Smooth muscle cell (in vitro differentiated cells): ENCODE results near the gene RASGRF1. TPM values are rescaled to one million over a fixed set of nuclear protein-coding genes. Genes with fewer than 3 reads are reported as not detected.

ENCODE experiments used
- DNase-seq: peaks from one replicate; lab custom pipeline; 2025; ENCODE audit not compliant: unreplicated experiment; lab: John Stamatoyannopoulos, UW
- H2AFZ ChIP-seq: fragments of 200-600 bp; sonication (generic); 2 replicates; pipeline ENCODE4 v1.6.0; 2016; ENCODE audit warnings: antibody characterized with exemption, low read depth, mild to moderate bottlenecking
- H3F3A ChIP-seq: fragments of 200-600 bp; sonication (generic); 2 replicates; pipeline ENCODE4 v1.6.0; 2017; ENCODE audit warnings: antibody characterized with exemption, low read depth
- H3K27ac ChIP-seq: fragments of 200-600 bp; sonication (generic); 2 replicates; pipeline ENCODE4 v1.5.1; 2016; ENCODE audit warnings: low read depth, mild to moderate bottlenecking
- H3K27me3 ChIP-seq: fragments of 200-600 bp; sonication (generic); 2 replicates; pipeline ENCODE4 v1.6.1; 2016; ENCODE audit warnings: low read depth, mild to moderate bottlenecking
- H3K36me3 ChIP-seq: fragments of 200-600 bp; sonication (generic); 2 replicates; pipeline ENCODE4 v1.5.1; 2016; ENCODE audit warnings: low read depth
- H3K4me1 ChIP-seq: fragments of 200-600 bp; sonication (generic); 2 replicates; pipeline ENCODE4 v1.5.1; 2016; ENCODE audit warnings: low read depth
- H3K4me2 ChIP-seq: fragments of 200-600 bp; sonication (generic); 2 replicates; pipeline ENCODE4 v1.6.0; 2016; ENCODE audit warnings: mild to moderate bottlenecking
- H3K4me3 ChIP-seq: fragments of 200-600 bp; sonication (generic); 2 replicates; pipeline ENCODE4 v1.5.1; 2016; ENCODE audit warnings: mild to moderate bottlenecking
- H3K79me2 ChIP-seq: fragments of 200-600 bp; sonication (generic); 2 replicates; pipeline ENCODE4 v1.6.0; 2016; ENCODE audit warnings: low read depth, mild to moderate bottlenecking
- H3K9ac ChIP-seq: fragments of 200-600 bp; sonication (generic); 2 replicates; pipeline ENCODE4 v1.6.0; 2016; ENCODE audit warnings: low read depth
- H3K9me3 ChIP-seq: fragments of 200-600 bp; sonication (generic); replicated peaks from 2 replicates; pipeline ENCODE4 v1.5.1; 2016; ENCODE audit warnings: low read depth
- H4K20me1 ChIP-seq: fragments of 200-600 bp; sonication (generic); 2 replicates; pipeline ENCODE4 v1.6.0; 2016; ENCODE audit warnings: low read depth
- WGBS: methylation state at CpG from one replicate; pipeline ENCODE4 v1.1.7; 2016; ENCODE audit warnings: low lambda C conversion rate; 5-methylcytosine and 5-hydroxymethylcytosine counted together
- polyA plus RNA-seq: library from polyadenylated mRNA; unstranded; fragments of >200 nt; fragmentation: Nextera tagmentation; extraction: Ambion mirVana; gene quantifications from 2 replicates; pipeline ENCODE4 v1.2.1, GENCODE V29; 2016
- total RNA-seq: library from RNA; depleted of rRNA; stranded (reverse); fragments of >200 nt; gene quantifications from 2 replicates; pipeline ENCODE4 v1.2.3, GENCODE V29; 2014
- TF ChIP-seq, protein P1 (sequence below): fragments of 200-600 bp; sonication (generic); IDR thresholded peaks from 2 replicates; pipeline ENCODE4 v1.5.1; 2017; ENCODE audit warnings: borderline replicate concordance, mild to moderate bottlenecking, antibody characterized with exemption; ENCODE audit not compliant: insufficient read depth, poor library complexity, severe bottlenecking

The RASGRF1 gene
- total and polyA plus RNA-seq, 2 experiments from 2014 or later = 0.17 to 0.22 TPM

DNA sequence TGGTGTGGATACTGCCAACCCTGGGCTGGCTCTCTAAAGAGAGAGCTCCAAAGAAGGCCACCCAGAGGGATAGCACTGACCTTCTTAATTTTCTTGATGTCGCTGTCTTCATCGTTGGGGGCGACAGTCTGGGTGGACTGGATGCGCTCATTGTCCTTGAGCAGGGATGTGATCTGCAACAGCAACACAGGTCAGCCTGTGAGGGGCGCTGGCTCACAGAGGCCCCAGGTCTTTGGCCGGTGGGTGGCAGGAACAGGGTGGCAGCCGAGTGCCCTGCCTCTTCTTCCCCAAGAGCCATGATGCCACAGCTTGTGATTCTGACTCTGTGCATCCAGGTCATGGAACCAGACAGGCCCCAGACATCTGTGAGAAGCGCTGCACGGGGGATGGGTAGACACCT lies 41.2 kb downstream of the RASGRF1 start:
- no peak overlapping the region for H3K27ac ChIP-seq
- no peaks in the 10 kb centered on the region for H4K20me1 ChIP-seq
- H3K36me3 ChIP-seq = no peaks in the 10 kb centered on the region
- H3K4me1 ChIP-seq = no peaks in the 10 kb centered on the region
- H3K4me2 ChIP-seq = no peak overlapping the region
- no peaks in the 10 kb centered on the region for H3F3A ChIP-seq
- H3K4me3 ChIP-seq = no peak overlapping the region
- WGBS = 90% methylated on average over 9 of the region's 9 CpGs
- DNase-seq = no peak
- no peaks in the 10 kb centered on the region for H3K9me3 ChIP-seq
- no peak overlapping the region for H3K9ac ChIP-seq
- TF ChIP-seq, protein P1, sequence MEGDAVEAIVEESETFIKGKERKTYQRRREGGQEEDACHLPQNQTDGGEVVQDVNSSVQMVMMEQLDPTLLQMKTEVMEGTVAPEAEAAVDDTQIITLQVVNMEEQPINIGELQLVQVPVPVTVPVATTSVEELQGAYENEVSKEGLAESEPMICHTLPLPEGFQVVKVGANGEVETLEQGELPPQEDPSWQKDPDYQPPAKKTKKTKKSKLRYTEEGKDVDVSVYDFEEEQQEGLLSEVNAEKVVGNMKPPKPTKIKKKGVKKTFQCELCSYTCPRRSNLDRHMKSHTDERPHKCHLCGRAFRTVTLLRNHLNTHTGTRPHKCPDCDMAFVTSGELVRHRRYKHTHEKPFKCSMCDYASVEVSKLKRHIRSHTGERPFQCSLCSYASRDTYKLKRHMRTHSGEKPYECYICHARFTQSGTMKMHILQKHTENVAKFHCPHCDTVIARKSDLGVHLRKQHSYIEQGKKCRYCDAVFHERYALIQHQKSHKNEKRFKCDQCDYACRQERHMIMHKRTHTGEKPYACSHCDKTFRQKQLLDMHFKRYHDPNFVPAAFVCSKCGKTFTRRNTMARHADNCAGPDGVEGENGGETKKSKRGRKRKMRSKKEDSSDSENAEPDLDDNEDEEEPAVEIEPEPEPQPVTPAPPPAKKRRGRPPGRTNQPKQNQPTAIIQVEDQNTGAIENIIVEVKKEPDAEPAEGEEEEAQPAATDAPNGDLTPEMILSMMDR = no peak
- H3K27me3 ChIP-seq = peaks cover 5% of the 10 kb centered on the region
- no peak overlapping the region for H2AFZ ChIP-seq
- no peaks in the 10 kb centered on the region for H3K79me2 ChIP-seq

DNA sequence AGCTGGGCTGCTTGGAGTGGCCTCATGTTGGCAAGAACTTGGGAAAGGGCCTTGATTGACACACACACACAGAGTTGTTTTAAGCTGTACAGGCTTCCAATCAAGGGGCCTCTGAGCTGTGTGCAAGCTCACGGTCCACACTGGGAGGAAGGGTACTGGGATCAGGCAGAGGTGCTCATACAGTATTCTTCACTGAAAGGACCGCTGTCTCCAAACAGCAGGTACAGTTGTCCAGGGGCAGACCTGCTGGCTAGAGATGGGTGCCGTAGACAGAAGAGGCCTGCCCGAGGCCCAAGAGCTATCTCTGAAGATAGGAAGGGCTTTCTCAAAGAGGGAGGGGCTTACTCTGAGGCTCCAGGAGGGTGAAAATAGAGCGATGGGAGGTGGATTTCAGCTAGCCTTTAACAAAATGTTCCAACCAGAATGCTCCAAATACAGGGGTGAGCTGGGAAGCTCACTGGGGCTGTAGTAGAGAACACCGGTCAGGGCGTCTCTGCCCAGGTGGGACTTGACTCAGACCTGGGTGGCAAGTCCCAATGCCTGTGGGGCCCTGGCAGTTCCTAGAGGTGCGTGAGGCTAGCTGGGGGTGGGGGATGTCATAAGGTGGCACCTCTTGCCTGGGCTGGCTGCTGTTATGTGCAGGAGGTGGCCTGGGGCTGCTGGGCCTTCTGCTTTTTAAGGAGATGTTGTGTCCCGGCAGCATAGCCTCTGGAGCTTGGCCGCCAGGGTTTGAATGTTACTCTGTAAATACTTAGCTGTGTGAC lies 42.7 kb downstream of the RASGRF1 start:
- no peak for DNase-seq
- H3F3A ChIP-seq = no peaks in the 10 kb centered on the region
- no peak overlapping the region for H3K27ac ChIP-seq
- no peak overlapping the region for H3K9ac ChIP-seq
- no peaks in the 10 kb centered on the region for H3K4me1 ChIP-seq
- TF ChIP-seq, protein P1 = no peak
- H3K9me3 ChIP-seq = no peaks in the 10 kb centered on the region
- no peak overlapping the region for H3K4me2 ChIP-seq
- H3K27me3 ChIP-seq = peaks cover 5% of the 10 kb centered on the region
- no peak overlapping the region for H3K4me3 ChIP-seq
- H2AFZ ChIP-seq = no peak overlapping the region
- no peaks in the 10 kb centered on the region for H3K36me3 ChIP-seq
- no peaks in the 10 kb centered on the region for H3K79me2 ChIP-seq
- 95% methylated on average over 10 of the region's 10 CpGs for WGBS
- no peaks in the 10 kb centered on the region for H4K20me1 ChIP-seq

DNA sequence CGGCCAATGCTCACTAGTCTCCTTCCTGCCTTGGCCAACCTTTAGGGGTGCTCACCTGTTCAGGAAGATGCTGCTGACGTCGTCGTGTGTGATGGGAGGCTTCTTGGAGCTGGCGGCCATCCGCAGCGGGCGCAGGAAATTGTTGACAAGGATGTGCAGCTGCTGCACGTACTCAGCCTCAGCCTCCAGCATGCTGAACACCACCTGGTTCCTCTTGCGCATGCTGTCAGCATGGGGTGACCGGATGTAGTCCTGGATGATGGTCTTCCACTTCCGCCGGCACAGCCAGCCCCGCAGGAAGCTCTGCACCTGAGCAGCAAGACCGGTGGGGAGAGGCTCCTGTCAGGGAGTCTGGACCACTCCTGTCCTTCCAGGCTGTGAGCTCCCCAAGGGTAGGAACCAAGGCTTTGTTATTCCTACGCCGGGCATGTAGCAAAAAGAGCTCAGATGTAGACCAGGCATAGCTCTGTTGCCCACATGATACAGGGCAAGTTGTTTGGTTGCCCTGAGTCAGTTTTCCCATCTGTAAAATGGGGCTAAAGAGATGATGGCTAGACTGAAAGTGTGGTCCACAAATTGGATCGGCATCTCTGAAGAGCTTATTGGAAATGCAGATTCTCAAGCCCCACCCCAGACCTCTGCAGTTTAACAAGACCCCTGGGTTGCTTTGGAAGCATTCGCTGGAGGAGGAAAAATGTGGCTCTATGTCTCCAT lies 43.7 kb downstream of the RASGRF1 start:
- Histone ChIP-seq H3K9ac (no peak overlapping the region), H3K79me2 (no peaks in the 10 kb centered on the region), H3K4me3 (no peak overlapping the region), H3F3A (no peaks in the 10 kb centered on the region), H3K4me2 (no peak overlapping the region), H3K36me3 (no peaks in the 10 kb centered on the region), H2AFZ (no peak overlapping the region), H3K9me3 (no peaks in the 10 kb centered on the region), H3K27ac (no peak overlapping the region), H4K20me1 (no peaks in the 10 kb centered on the region), H3K4me1 (no peaks in the 10 kb centered on the region), H3K27me3 (peaks cover 5% of the 10 kb centered on the region)
- TF ChIP-seq, protein P1 = no peak
- DNase-seq = no peak
- WGBS = 88% methylated on average over 19 of the region's 19 CpGs
